HG03378 (cell line): ENCODE measurements around the gene SLC35A4.
"Not testable (repeated sequence)": the region's sequence is repeated elsewhere in the genome, so short reads cannot be mapped to it uniquely, and the experiment has no call there.

ENCODE experiments used
- ATAC-seq: cut with Tn5 transposase; IDR thresholded peaks from one replicate; pipeline ENCODE4 v1.9.1; 2021; ENCODE audit warnings: mild to moderate bottlenecking, moderate library complexity; ENCODE audit not compliant: unreplicated experiment

SLC35A4 gene

GRCh38 chr5:140588311-140589070 lies 23.9 kb downstream of the SLC35A4 start:
- ATAC-seq: no peak

- no peak for ATAC-seq
Measured at GRCh38 chr5:140590861-140591260, 26.2 kb downstream of the SLC35A4 start.

- no peak for ATAC-seq
Measured at GRCh38 chr5:140591747-140592372, 27.2 kb downstream of the SLC35A4 start.

GRCh38 chr5:140593070-140593469 lies 28.4 kb downstream of the SLC35A4 start:
- ATAC-seq: not testable (repeated sequence)

- no peak for ATAC-seq
Measured at GRCh38 chr5:140594169-140594568, 29.5 kb downstream of the SLC35A4 start.

- no peak for ATAC-seq
Measured at GRCh38 chr5:140595538-140596300, 31.1 kb downstream of the SLC35A4 start.

- ATAC-seq: no peak
Measured at GRCh38 chr5:140596321-140596741, 31.7 kb downstream of the SLC35A4 start.

- ATAC-seq: no peak
Measured at GRCh38 chr5:140598836-140599235, 34.2 kb downstream of the SLC35A4 start.

- no peak for ATAC-seq
Measured at GRCh38 chr5:140600096-140600495, 35.5 kb downstream of the SLC35A4 start.

GRCh38 chr5:140602147-140602546 lies 37.5 kb downstream of the SLC35A4 start:
- ATAC-seq: no peak

GRCh38 chr5:140603446-140603698 lies 38.7 kb downstream of the SLC35A4 start:
- not testable (repeated sequence) for ATAC-seq

GRCh38 chr5:140603734-140604133 lies 39.1 kb downstream of the SLC35A4 start:
- no peak for ATAC-seq

GRCh38 chr5:140605879-140606278 lies 41.3 kb downstream of the SLC35A4 start:
- no peak for ATAC-seq

- no peak for ATAC-seq
Measured at GRCh38 chr5:140607031-140607430, 42.4 kb downstream of the SLC35A4 start.

GRCh38 chr5:140608722-140609121 lies 44.1 kb downstream of the SLC35A4 start:
- ATAC-seq: no peak

- no peak for ATAC-seq
Measured at GRCh38 chr5:140609126-140609525, 44.5 kb downstream of the SLC35A4 start.

GRCh38 chr5:140611020-140611521 lies 46.4 kb downstream of the SLC35A4 start:
- no peak for ATAC-seq
